Lung (tissue), 12 donors: ENCODE results near the gene SFT2D3. TPM values are rescaled to one million over a fixed set of nuclear protein-coding genes. Genes with fewer than 3 reads are reported as not detected.

Experiments used
- ATAC-seq: fragments of 200-7000 bp; cut with Tn5 transposase; one replicate; pipeline ENCODE4 v1.9.1; 2020; ENCODE audit warnings: moderate number of reproducible peaks; ENCODE audit not compliant: insufficient read depth, low FRiP score
- DNase-seq, 3 donors: peaks; one replicate each; pipeline ENCODE4 v3.0.0-alpha.2; 2013 to 2017
- H3K27ac ChIP-seq, 2 donors: one replicate each; pipeline ENCODE4 v1.5.1; 2013; ENCODE audit warnings: mild to moderate bottlenecking in 2 of 2, moderate library complexity in 2 of 2, control low read depth in 1 of 2, inconsistent platforms in 1 of 2, low read depth in 1 of 2, low read length in 1 of 2
- H3K27me3 ChIP-seq, 3 donors: one replicate each; pipeline ENCODE4 v1.5.1; 2013; ENCODE audit warnings: low read length in 2 of 3; ENCODE audit not compliant: control insufficient read depth in 3 of 3, insufficient read depth in 3 of 3
- H3K36me3 ChIP-seq, 4 donors: one replicate each; pipeline ENCODE4 v1.5.1; 2013; ENCODE audit warnings: low read length in 4 of 4, mild to moderate bottlenecking in 1 of 4, moderate library complexity in 1 of 4; ENCODE audit not compliant: control insufficient read depth in 4 of 4, insufficient read depth in 4 of 4
- H3K4me1 ChIP-seq, 5 donors: one replicate each; pipeline ENCODE4 v1.5.1; 2013; ENCODE audit warnings: low read length in 5 of 5, mild to moderate bottlenecking in 2 of 5, moderate library complexity in 1 of 5; ENCODE audit not compliant: control insufficient read depth in 5 of 5, insufficient read depth in 5 of 5
- H3K4me3 ChIP-seq: one replicate; pipeline ENCODE4 v1.5.1; 2013; ENCODE audit warnings: mild to moderate bottlenecking, control low read depth, moderate library complexity
- H3K9ac ChIP-seq, 2 donors: one replicate each; pipeline ENCODE4 v1.5.1; 2013; ENCODE audit warnings: low read length in 2 of 2, control low read depth in 1 of 2; ENCODE audit not compliant: insufficient read depth in 1 of 2
- H3K9me3 ChIP-seq, 4 donors: one replicate each; pipeline ENCODE4 v1.5.1; 2013; ENCODE audit warnings: low read length in 3 of 4, mild to moderate bottlenecking in 1 of 4, moderate library complexity in 1 of 4; ENCODE audit not compliant: control insufficient read depth in 4 of 4, insufficient read depth in 3 of 4
- CTCF ChIP-seq: IDR thresholded peaks from 2 replicates; pipeline ENCODE4 v1.5.1; 2012; ENCODE audit warnings: mild to moderate bottlenecking; ENCODE audit errors: control extremely low read depth, extremely low read depth
- WGBS, 2 donors: extraction: QIAGEN DNeasy Blood & Tissue Kit; methylation state at CpG; one replicate each; pipeline ENCODE4 v1.1.7; 2013; 5-methylcytosine and 5-hydroxymethylcytosine counted together
- polyA plus RNA-seq, 2 donors: library from polyadenylated mRNA; stranded (reverse); fragments of 200-250 nt; gene quantifications; one replicate each; pipeline ENCODE4 v1.2.1, GENCODE V29; 2013
- total RNA-seq, 2 donors: library from RNA; depleted of rRNA in 1 of 2; stranded (reverse); fragments of >200 nt in 1 of 2; gene quantifications; one replicate each; pipeline ENCODE4 v1.2.1, GENCODE V29; 2014 to 2021
- donor health status: control.
- donor health status: control.
- donor health status: Bipolar disorder and iron deficiency.
- donor health status: healthy.
- donor health status: DM: yes; HTN: yes; CAD: no.

The SFT2D3 gene
- total and polyA plus RNA-seq, 4 donors: 5.0 to 11.0 (median 8.5) TPM

GRCh38 chr2:127675331-127676261 is 25.7 kb upstream of the SFT2D3 start, which contains the start of gene LIMS2:
LIMS2 (minus strand) TSS chr2:127675530; CDS start chr2:127675024, 506 bp downstream.
- TF ChIP-seq CTCF: no peak
- Histone ChIP-seq H3K4me3 (peak within 1 kb of the TSS; percentile 66), H3K27me3 (peaks cover 0 to 18% (median 15%) of the 10 kb centered on the region in 3 donors), H3K9me3 (no peaks in the 10 kb centered on the region), H3K36me3 (no peaks in the 10 kb centered on the region), H3K9ac (no peak within 1 kb of the TSS), H3K27ac (peak within 1 kb of the TSS; percentile 82 to 99), H3K4me1 (peaks cover 0 to 16% (median 0%) of the 10 kb centered on the region in 5 donors)
- peak; percentile 10 for ATAC-seq
- 6 to 9% methylated on average over 50 to 56 of the region's 56 CpGs for WGBS, 2 donors
- DNase-seq: peak; percentile 47 to 62 (median 52)

- H3K9me3 ChIP-seq: no peaks in the 10 kb centered on the region
- no peak for ATAC-seq
- H3K4me1 ChIP-seq: peaks cover 0 to 25% (median 5%) of the 10 kb centered on the region in 5 donors
- no peak for DNase-seq
- WGBS, 2 donors: 74 to 94% methylated on average over 2 of the region's 2 CpGs
- no peak overlapping the region for H3K27ac ChIP-seq
- no peaks in the 10 kb centered on the region for H3K36me3 ChIP-seq
- no peak overlapping the region for H3K4me3 ChIP-seq
- no peak overlapping the region for H3K9ac ChIP-seq
- TF ChIP-seq CTCF: no peak
- H3K27me3 ChIP-seq: peaks cover 0 to 18% (median 15%) of the 10 kb centered on the region in 3 donors
Observed at GRCh38 chr2:127676906-127677305, 24.4 kb upstream of the SFT2D3 start.

GRCh38 chr2:127678531-127678930 is 22.8 kb upstream of the SFT2D3 start:
- H3K9me3 ChIP-seq: no peaks in the 10 kb centered on the region
- 92 to 94% methylated on average over 10 of the region's 10 CpGs for WGBS, 2 donors
- peaks cover 0 to 18% (median 15%) of the 10 kb centered on the region in 3 donors for H3K27me3 ChIP-seq
- H3K27ac ChIP-seq: no peak overlapping the region
- peaks cover 0 to 38% (median 5%) of the 10 kb centered on the region in 5 donors for H3K4me1 ChIP-seq
- no peak overlapping the region for H3K9ac ChIP-seq
- H3K36me3 ChIP-seq: no peaks in the 10 kb centered on the region
- no peak for ATAC-seq
- no peak for TF ChIP-seq CTCF
- no peak for DNase-seq
- H3K4me3 ChIP-seq: no peak overlapping the region
